ENCODE data around the gene ISLR.

The ISLR gene

GRCh38 chr15:74194572-74195559 lies 21.4 kb downstream of the ISLR start:
- no peak for DNase-seq

GRCh38 chr15:74196175-74196574 lies 22.7 kb downstream of the ISLR start:
- no peak for DNase-seq

GRCh38 chr15:74197176-74197965 lies 23.9 kb downstream of the ISLR start:
- DNase-seq = no peak

- DNase-seq = no peak
Observed at GRCh38 chr15:74199297-74199652, 25.8 kb downstream of the ISLR start.

- no peak for DNase-seq
Observed at GRCh38 chr15:74200412-74200815, 26.9 kb downstream of the ISLR start.

GRCh38 chr15:74200871-74201419 lies 27.4 kb downstream of the ISLR start:
- DNase-seq = no peak

GRCh38 chr15:74201710-74202420 lies 28.4 kb downstream of the ISLR start:
- DNase-seq = no peak

GRCh38 chr15:74202452-74203401 lies 29.2 kb downstream of the ISLR start, which contains the start of gene STRA6:
TSS of gene STRA6 (minus strand) at chr15:74202787. CDS start at chr15:74202267, 520 bp downstream.
- peak; percentile 80 for DNase-seq

- no peak for DNase-seq
Observed at GRCh38 chr15:74203914-74204431, 30.5 kb downstream of the ISLR start.

- no peak for DNase-seq
Observed at GRCh38 chr15:74205582-74205947, 32.1 kb downstream of the ISLR start.

GRCh38 chr15:74206801-74207281 lies 33.3 kb downstream of the ISLR start:
- DNase-seq = no peak

GRCh38 chr15:74207652-74208440 lies 34.3 kb downstream of the ISLR start:
- DNase-seq = no peak

- DNase-seq = no peak
Observed at GRCh38 chr15:74208496-74208895, 35.0 kb downstream of the ISLR start.

- peak; percentile 57 for DNase-seq
Observed at GRCh38 chr15:74208901-74209559, 35.5 kb downstream of the ISLR start.

- no peak for DNase-seq
Observed at GRCh38 chr15:74209560-74209958, 36.0 kb downstream of the ISLR start.

- DNase-seq = no peak
Observed at GRCh38 chr15:74209997-74210671, 36.6 kb downstream of the ISLR start.

GRCh38 chr15:74210729-74211128 lies 37.2 kb downstream of the ISLR start:
- DNase-seq = no peak

GRCh38 chr15:74211656-74212055 lies 38.1 kb downstream of the ISLR start:
- no peak for DNase-seq

- no peak for DNase-seq
Observed at GRCh38 chr15:74212494-74212893, 39.0 kb downstream of the ISLR start.
